ENCODE data around the gene FAM187B. TPM values are rescaled to one million over a fixed set of nuclear protein-coding genes. Genes with fewer than 3 reads are reported as not detected.

The FAM187B gene
- total RNA-seq, 4 donors from 2014 or later = not detected

GRCh38 chr19:35251456-35251855 lies 22.9 kb upstream of the FAM187B start:
- H3K4me3 ChIP-seq = no peak overlapping the region
- no peaks in the 10 kb centered on the region for H3K36me3 ChIP-seq
- H3K27ac ChIP-seq = no peak overlapping the region
- peaks cover 0 to 4% of the 10 kb centered on the region in 2 donors for H3K4me1 ChIP-seq
- in situ Hi-C loops (cut with MboI; ENCODE audit: low sequenced_read_pairs in 4 of 4) = loop anchor here in 1 of 4 donors (25.0 kb wide), 1 partner anchor 264 kb away; no protein-coding TSS in a partner anchor
- DNase-seq = no peak
- ATAC-seq = no peak
- TF ChIP-seq POLR2A (IDR thresholded peaks at IDR 0.05) (no peak), CTCF (IDR thresholded peaks at IDR 0.05 in 4 of 5, conservative IDR thresholded peaks at IDR 0.05 in 1 of 5) (no peak)
- H3K27me3 ChIP-seq = peaks cover 36 to 55% (median 51%) of the 10 kb centered on the region in 3 donors
- intact Hi-C loops (cut with DNase I; ENCODE audit: low total_unique reads) = no loop called here
- H3K9me3 ChIP-seq = no peaks in the 10 kb centered on the region

- Histone ChIP-seq H3K27me3 (peaks cover 37 to 53% (median 50%) of the 10 kb centered on the region in 3 donors), H3K9me3 (no peaks in the 10 kb centered on the region), H3K36me3 (no peaks in the 10 kb centered on the region), H3K27ac (peak overlapping the region in 3 of 4 donors; percentile 71 to 76 (median 72)), H3K4me1 (peaks cover 0 to 3% of the 10 kb centered on the region in 2 donors), H3K4me3 (peak overlapping the region in 3 of 4 donors; percentile 39 to 57 (median 48))
- ATAC-seq (no peak), DNase-seq (no peak)
- TF ChIP-seq POLR2A (IDR thresholded peaks at IDR 0.05) = no peak
- no peak for TF ChIP-seq CTCF (IDR thresholded peaks at IDR 0.05 in 4 of 5, conservative IDR thresholded peaks at IDR 0.05 in 1 of 5)
- intact Hi-C loops (cut with DNase I; ENCODE audit: low total_unique reads) = no loop called here
- in situ Hi-C loops (cut with MboI; ENCODE audit: low sequenced_read_pairs in 4 of 4) = loop anchor here in 1 of 4 donors (25.0 kb wide), 1 partner anchor 263 kb away; no protein-coding TSS in a partner anchor
Measured at GRCh38 chr19:35249848-35250711, 21.5 kb upstream of the FAM187B start.

DNA sequence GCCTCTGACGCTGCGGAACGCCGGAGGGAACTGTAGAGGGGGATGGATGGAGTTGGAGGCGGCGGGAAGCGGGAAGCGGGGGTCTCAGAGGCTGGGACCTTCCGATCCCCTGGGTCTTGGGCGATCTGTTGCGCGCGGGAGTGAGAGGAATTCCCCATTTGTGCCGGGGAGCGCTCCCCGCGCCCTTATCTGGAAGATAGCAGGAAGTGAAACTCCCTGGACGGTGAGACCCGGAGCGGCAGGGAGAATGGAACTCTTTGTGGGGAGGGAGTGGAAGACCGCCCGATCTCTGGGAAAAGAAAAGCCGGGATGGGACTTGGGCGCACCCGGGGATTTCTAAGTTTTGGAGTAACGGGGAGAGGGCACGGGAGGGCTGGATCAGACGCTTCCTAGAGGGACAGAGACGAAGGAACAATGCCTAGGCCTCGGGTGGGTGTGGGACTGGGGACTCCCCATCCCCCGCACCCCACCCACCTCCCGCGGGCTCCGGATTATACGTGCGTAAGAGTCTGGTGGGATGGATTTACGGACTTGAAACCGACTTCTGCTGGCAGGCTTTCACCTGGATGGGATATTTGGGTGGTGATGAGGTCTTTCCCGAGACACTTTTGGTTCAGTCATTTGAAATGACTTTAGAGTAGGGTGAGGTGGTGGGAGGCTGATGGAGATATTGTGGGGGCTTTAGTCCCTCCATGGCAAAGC lies 20.8 kb upstream of the FAM187B start:
- DNase-seq (no peak), ATAC-seq (no peak)
- Histone ChIP-seq H3K4me3 (peak overlapping the region; percentile 39 to 57 (median 50)), H3K36me3 (no peaks in the 10 kb centered on the region), H3K27me3 (peaks cover 37 to 53% (median 43%) of the 10 kb centered on the region in 3 donors), H3K4me1 (no peaks in the 10 kb centered on the region), H3K27ac (peak overlapping the region; percentile 24 to 76 (median 72)), H3K9me3 (no peaks in the 10 kb centered on the region)
- intact Hi-C loops (cut with DNase I; ENCODE audit: low total_unique reads) (no loop called here), in situ Hi-C loops (cut with MboI; ENCODE audit: low sequenced_read_pairs in 4 of 4) (no loop called here)
- TF ChIP-seq CTCF (IDR thresholded peaks at IDR 0.05 in 4 of 5, conservative IDR thresholded peaks at IDR 0.05 in 1 of 5) = no peak
- TF ChIP-seq POLR2A (IDR thresholded peaks at IDR 0.05) = no peak

GRCh38 chr19:35248310-35249145 lies 20.0 kb upstream of the FAM187B start, which contains the start of gene LSR:
Gene LSR, plus strand, starts transcription at chr19:35249002. Its CDS starts 21 bp downstream, at chr19:35249023.
- in situ Hi-C loops (cut with MboI; ENCODE audit: low sequenced_read_pairs in 4 of 4) = no loop called here
- TF ChIP-seq CTCF (IDR thresholded peaks at IDR 0.05 in 4 of 5, conservative IDR thresholded peaks at IDR 0.05 in 1 of 5) (no peak), POLR2A (IDR thresholded peaks at IDR 0.05) (no peak)
- intact Hi-C loops (cut with DNase I; ENCODE audit: low total_unique reads) = no loop called here
- DNase-seq = no peak
- H3K27ac ChIP-seq = peak within 1 kb of the TSS; percentile 61 to 76 (median 72)
- no peaks in the 10 kb centered on the region for H3K4me1 ChIP-seq
- H3K4me3 ChIP-seq = peak within 1 kb of the TSS; percentile 39 to 57 (median 50)
- no peaks in the 10 kb centered on the region for H3K36me3 ChIP-seq
- ATAC-seq = peak; percentile 21 to 38
- H3K27me3 ChIP-seq = peaks cover 37 to 53% (median 40%) of the 10 kb centered on the region in 3 donors
- H3K9me3 ChIP-seq = no peaks in the 10 kb centered on the region
